ENCODE data around the gene SLC6A19.

GRCh38 chr5:1187950-1188334 is 13.5 kb upstream of the SLC6A19 start:
- TF ChIP-seq CTCF (IDR thresholded peaks at IDR 0.05), result no peak
- no peak for TF ChIP-seq POLR2A (IDR thresholded peaks at IDR 0.05)
- TF ChIP-seq EP300 (IDR thresholded peaks at IDR 0.05), result no peak

All from tibial nerve (tissue), 4 donors.